HepG2 (cell line): Measurements from ENCODE around the gene ZBTB48. TPM values are rescaled to one million over a fixed set of nuclear protein-coding genes. Genes with fewer than 3 reads are reported as not detected.
A peak's percentile ranks its signal among the peaks of the same experiment; 100 is the strongest.

Source experiments
- CENPT ChIP-seq: sonication (generic); formaldehyde crosslinking; IDR thresholded peaks from 2 replicates; pipeline ENCODE4 v1.8.0; 2022; ENCODE audit warnings: low read depth, mild to moderate bottlenecking, moderate library complexity, missing genetic modification reagents
- DBP ChIP-seq: sonication (generic); formaldehyde crosslinking; IDR thresholded peaks from 2 replicates; pipeline ENCODE4 v1.4.0; 2020; ENCODE audit warnings: missing genetic modification reagents; ENCODE audit errors: not compliant biosample characterization
- NKX3-1 ChIP-seq: sonication (generic); formaldehyde crosslinking; IDR thresholded peaks from 2 replicates; pipeline ENCODE4 v1.5.0; 2020; ENCODE audit warnings: missing genetic modification reagents
- NR2F2 ChIP-seq: IDR thresholded peaks from 2 replicates; pipeline ENCODE4 v1.6.1; 2012; ENCODE audit warnings: low read depth, inconsistent platforms, borderline replicate concordance
- RELA ChIP-seq: sonication (generic); formaldehyde crosslinking; IDR thresholded peaks from 2 replicates; pipeline ENCODE4 v1.4.0; 2020; ENCODE audit warnings: missing genetic modification reagents
- TBP ChIP-seq: sonication (generic); formaldehyde crosslinking; IDR thresholded peaks from 2 replicates; pipeline ENCODE4 v1.5.0; 2020; ENCODE audit warnings: missing genetic modification reagents
- USF2 ChIP-seq, 2 experiments: sonication (generic) in 1 of 2; formaldehyde crosslinking in 1 of 2; IDR thresholded peaks; 2 replicates each; pipeline versions ENCODE4 v1.5.1 to v1.6.1; 2011 to 2020; ENCODE audit warnings: borderline replicate concordance in 1 of 2, low read depth in 1 of 2, low read length in 1 of 2, mild to moderate bottlenecking in 1 of 2, missing genetic modification reagents in 1 of 2, moderate library complexity in 1 of 2
- ZNF292 ChIP-seq: sonication (generic); formaldehyde crosslinking; IDR thresholded peaks from 2 replicates; pipeline ENCODE4 v1.8.1; 2022; ENCODE audit warnings: mild to moderate bottlenecking, low read depth, missing genetic modification reagents, borderline replicate concordance
- ZNF30 ChIP-seq: sonication (generic); formaldehyde crosslinking; IDR thresholded peaks from 2 replicates; pipeline ENCODE4 v1.5.0; 2020; ENCODE audit warnings: mild to moderate bottlenecking, missing genetic modification reagents
- polyA plus RNA-seq, 8 experiments: library from polyadenylated mRNA; depleted of rRNA in 3 of 8; stranded (reverse) in 7 of 8; unstranded in 1 of 8; fragments of >200 nt; fragmentation: Illumina TruSeq in 4 of 8; extraction: Trizol in 4 of 8; gene quantifications; 2 replicates each; pipeline versions ENCODE4 v1.2.1 to v1.2.3, GENCODE V29; 2011 to 2016; ENCODE audit warnings: low read depth in 4 of 8, missing spikeins in 1 of 8, mixed read lengths in 1 of 8; ENCODE audit not compliant: insufficient read depth in 1 of 8
- total RNA-seq, 5 experiments: library from RNA; depleted of rRNA; stranded (reverse); fragments of >200 nt; fragmentation: Illumina TruSeq; extraction: Trizol; gene quantifications; 2 replicates each; pipeline ENCODE4 v1.2.3, GENCODE V29; 2016; ENCODE audit warnings: low read depth in 1 of 5
- TF ChIP-seq, protein P1 (sequence below): sonication (generic); formaldehyde crosslinking; IDR thresholded peaks from 2 replicates; pipeline ENCODE4 v1.5.1; 2020; ENCODE audit warnings: mild to moderate bottlenecking, missing genetic modification reagents, moderate library complexity
- TF ChIP-seq, protein P2 (sequence below): sonication (generic); formaldehyde crosslinking; IDR thresholded peaks from 2 replicates; pipeline ENCODE4 v1.4.0; 2020; ENCODE audit warnings: mild to moderate bottlenecking, missing genetic modification reagents, borderline replicate concordance
- TF ChIP-seq, protein P3 (sequence below): sonication (generic); formaldehyde crosslinking; IDR thresholded peaks from 2 replicates; pipeline ENCODE4 v1.5.0; 2020; ENCODE audit warnings: mild to moderate bottlenecking, missing genetic modification reagents, borderline replicate concordance

The ZBTB48 gene
- total and polyA plus RNA-seq, 2 of the 13 experiments (the other 11 are each of a cell fraction or from before 2014, with no cell fraction given): 13.0 to 17.1 TPM

DNA sequence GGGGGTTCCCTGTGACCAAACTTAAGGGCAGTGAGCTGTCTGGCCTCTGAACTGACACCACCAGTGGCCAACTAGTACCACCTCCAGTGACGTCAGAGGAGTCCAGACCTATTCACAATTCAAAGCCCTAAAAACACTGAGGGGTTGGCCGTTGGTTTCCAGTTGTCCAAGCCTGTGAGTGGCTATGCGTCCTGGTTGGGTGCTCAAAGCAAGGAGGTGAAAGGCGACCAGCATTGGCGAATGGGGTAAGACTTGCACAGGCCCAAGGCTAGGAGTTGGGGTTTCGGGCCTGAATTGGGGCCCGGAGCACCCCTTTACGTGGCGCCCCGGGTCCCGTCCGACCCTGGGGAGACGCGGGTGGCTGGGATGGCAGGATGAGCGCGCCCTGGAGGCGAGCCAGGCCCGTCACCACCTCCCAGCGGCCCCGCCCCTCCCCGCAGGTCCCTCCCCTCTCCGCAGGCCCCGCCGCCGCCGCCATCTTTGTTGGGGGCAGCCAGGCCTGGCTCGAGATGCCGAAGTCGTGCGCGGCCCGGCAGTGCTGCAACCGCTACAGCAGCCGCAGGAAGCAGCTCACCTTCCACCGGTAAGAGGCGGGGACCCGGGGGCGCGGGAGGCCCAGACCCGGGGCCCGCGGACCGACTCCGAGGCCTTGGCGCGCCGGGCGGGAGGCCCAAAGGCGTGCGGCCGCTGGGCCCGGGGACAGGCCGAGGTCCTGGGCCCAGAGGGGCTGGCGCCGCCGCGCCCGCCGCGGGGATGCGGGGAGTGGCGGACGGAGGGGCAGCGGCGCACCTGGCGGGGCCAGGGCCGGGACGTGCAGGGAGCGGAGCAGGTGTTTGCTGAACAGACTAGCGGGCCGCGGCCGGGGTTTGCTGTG, 45.2 kb downstream of the ZBTB48 start, which contains the start of gene THAP3 (continued):
- TF ChIP-seq, protein P1, sequence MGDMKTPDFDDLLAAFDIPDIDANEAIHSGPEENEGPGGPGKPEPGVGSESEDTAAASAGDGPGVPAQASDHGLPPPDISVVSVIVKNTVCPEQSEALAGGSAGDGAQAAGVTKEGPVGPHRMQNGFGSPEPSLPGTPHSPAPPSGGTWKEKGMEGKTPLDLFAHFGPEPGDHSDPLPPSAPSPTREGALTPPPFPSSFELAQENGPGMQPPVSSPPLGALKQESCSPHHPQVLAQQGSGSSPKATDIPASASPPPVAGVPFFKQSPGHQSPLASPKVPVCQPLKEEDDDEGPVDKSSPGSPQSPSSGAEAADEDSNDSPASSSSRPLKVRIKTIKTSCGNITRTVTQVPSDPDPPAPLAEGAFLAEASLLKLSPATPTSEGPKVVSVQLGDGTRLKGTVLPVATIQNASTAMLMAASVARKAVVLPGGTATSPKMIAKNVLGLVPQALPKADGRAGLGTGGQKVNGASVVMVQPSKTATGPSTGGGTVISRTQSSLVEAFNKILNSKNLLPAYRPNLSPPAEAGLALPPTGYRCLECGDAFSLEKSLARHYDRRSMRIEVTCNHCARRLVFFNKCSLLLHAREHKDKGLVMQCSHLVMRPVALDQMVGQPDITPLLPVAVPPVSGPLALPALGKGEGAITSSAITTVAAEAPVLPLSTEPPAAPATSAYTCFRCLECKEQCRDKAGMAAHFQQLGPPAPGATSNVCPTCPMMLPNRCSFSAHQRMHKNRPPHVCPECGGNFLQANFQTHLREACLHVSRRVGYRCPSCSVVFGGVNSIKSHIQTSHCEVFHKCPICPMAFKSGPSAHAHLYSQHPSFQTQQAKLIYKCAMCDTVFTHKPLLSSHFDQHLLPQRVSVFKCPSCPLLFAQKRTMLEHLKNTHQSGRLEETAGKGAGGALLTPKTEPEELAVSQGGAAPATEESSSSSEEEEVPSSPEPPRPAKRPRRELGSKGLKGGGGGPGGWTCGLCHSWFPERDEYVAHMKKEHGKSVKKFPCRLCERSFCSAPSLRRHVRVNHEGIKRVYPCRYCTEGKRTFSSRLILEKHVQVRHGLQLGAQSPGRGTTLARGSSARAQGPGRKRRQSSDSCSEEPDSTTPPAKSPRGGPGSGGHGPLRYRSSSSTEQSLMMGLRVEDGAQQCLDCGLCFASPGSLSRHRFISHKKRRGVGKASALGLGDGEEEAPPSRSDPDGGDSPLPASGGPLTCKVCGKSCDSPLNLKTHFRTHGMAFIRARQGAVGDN (CRISPR knock-in tag): peak; percentile 71
- no peak for TF ChIP-seq NKX3-1 (CRISPR knock-in tag)
- no peak for TF ChIP-seq ZNF30 (CRISPR knock-in tag)
- no peak for TF ChIP-seq NR2F2
- no peak for TF ChIP-seq TBP (CRISPR knock-in tag)
- TF ChIP-seq RELA (CRISPR knock-in tag): no peak
- TF ChIP-seq, protein P2, sequence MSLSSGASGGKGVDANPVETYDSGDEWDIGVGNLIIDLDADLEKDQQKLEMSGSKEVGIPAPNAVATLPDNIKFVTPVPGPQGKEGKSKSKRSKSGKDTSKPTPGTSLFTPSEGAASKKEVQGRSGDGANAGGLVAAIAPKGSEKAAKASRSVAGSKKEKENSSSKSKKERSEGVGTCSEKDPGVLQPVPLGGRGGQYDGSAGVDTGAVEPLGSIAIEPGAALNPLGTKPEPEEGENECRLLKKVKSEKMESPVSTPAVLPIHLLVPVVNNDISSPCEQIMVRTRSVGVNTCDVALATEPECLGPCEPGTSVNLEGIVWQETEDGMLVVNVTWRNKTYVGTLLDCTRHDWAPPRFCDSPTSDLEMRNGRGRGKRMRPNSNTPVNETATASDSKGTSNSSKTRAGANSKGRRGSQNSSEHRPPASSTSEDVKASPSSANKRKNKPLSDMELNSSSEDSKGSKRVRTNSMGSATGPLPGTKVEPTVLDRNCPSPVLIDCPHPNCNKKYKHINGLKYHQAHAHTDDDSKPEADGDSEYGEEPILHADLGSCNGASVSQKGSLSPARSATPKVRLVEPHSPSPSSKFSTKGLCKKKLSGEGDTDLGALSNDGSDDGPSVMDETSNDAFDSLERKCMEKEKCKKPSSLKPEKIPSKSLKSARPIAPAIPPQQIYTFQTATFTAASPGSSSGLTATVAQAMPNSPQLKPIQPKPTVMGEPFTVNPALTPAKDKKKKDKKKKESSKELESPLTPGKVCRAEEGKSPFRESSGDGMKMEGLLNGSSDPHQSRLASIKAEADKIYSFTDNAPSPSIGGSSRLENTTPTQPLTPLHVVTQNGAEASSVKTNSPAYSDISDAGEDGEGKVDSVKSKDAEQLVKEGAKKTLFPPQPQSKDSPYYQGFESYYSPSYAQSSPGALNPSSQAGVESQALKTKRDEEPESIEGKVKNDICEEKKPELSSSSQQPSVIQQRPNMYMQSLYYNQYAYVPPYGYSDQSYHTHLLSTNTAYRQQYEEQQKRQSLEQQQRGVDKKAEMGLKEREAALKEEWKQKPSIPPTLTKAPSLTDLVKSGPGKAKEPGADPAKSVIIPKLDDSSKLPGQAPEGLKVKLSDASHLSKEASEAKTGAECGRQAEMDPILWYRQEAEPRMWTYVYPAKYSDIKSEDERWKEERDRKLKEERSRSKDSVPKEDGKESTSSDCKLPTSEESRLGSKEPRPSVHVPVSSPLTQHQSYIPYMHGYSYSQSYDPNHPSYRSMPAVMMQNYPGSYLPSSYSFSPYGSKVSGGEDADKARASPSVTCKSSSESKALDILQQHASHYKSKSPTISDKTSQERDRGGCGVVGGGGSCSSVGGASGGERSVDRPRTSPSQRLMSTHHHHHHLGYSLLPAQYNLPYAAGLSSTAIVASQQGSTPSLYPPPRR: no peak; the same call in 1 of the 2 replicates
- no peak for TF ChIP-seq DBP (CRISPR knock-in tag)
- TF ChIP-seq, protein P3, sequence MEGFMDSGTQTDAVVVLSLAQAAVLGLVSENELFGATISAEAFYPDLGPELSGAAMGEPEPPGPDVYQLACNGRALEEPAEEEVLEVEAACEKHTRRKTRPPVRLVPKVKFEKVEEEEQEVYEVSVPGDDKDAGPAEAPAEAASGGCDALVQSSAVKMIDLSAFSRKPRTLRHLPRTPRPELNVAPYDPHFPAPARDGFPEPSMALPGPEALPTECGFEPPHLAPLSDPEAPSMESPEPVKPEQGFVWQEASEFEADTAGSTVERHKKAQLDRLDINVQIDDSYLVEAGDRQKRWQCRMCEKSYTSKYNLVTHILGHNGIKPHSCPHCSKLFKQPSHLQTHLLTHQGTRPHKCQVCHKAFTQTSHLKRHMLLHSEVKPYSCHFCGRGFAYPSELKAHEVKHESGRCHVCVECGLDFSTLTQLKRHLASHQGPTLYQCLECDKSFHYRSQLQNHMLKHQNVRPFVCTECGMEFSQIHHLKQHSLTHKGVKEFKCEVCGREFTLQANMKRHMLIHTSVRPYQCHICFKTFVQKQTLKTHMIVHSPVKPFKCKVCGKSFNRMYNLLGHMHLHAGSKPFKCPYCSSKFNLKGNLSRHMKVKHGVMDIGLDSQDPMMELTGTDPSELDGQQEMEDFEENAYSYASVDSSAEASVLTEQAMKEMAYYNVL (CRISPR knock-in tag): no peak; the same call in 1 of the 2 replicates
- TF ChIP-seq ZNF292: no peak
- TF ChIP-seq CENPT (CRISPR knock-in tag): no peak
- TF ChIP-seq USF2 (IDR thresholded peaks at IDR 0.05; ENCODE audit: low read depth, low read length): no peak
- no peak for TF ChIP-seq USF2 (CRISPR knock-in tag; IDR thresholded peaks at IDR 0.05; ENCODE audit: borderline replicate concordance)
